ENCODE results near the gene DHRSX.

DNA sequence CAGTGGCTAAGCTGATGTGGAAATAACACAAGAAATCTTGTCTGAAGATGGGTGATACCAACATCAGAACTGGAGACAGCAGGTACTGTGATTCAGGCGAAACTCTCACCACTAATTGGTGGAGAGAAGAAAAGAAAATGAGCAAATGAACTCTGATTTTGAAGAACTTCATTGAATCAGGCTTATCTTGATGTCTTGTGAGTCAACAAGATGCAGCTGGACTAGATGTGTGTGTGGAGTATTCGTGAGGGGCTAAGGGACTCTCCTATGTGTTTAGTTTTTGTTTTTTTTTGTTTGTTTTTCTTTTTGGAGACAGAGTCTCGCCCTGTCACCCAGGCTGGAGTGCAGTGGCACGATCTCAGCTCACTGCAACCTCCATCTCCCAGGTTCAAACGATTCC is 131.6 kb downstream of the DHRSX start:
- no peak for TF ChIP-seq POLR2A (IDR thresholded peaks at IDR 0.05)
- TF ChIP-seq, protein P1, sequence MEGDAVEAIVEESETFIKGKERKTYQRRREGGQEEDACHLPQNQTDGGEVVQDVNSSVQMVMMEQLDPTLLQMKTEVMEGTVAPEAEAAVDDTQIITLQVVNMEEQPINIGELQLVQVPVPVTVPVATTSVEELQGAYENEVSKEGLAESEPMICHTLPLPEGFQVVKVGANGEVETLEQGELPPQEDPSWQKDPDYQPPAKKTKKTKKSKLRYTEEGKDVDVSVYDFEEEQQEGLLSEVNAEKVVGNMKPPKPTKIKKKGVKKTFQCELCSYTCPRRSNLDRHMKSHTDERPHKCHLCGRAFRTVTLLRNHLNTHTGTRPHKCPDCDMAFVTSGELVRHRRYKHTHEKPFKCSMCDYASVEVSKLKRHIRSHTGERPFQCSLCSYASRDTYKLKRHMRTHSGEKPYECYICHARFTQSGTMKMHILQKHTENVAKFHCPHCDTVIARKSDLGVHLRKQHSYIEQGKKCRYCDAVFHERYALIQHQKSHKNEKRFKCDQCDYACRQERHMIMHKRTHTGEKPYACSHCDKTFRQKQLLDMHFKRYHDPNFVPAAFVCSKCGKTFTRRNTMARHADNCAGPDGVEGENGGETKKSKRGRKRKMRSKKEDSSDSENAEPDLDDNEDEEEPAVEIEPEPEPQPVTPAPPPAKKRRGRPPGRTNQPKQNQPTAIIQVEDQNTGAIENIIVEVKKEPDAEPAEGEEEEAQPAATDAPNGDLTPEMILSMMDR (IDR thresholded peaks at IDR 0.05): no peak
